HepG2 (cell line): ENCODE measurements around the gene DUSP2. TPM values are rescaled to one million over a fixed set of nuclear protein-coding genes. Genes with fewer than 3 reads are reported as not detected.

ENCODE experiments used
- ATAC-seq: fragments of 200-7000 bp; cut with Tn5 transposase; 3 replicates; pipeline ENCODE4 v1.9.1; 2020; ENCODE audit warnings: mild to moderate bottlenecking, moderate library complexity
- BruUV-seq: library from RNA; stranded (reverse); fragments of 400-500 nt; replicated peaks from 2 replicates; lab custom pipeline; 2021; lab: Mats Ljungman, UMichigan
- CTCF ChIA-PET: fragments of 300-600 bp; formaldehyde crosslinking; extraction: SDS; loops from one replicate; lab custom pipeline; 2021; ENCODE audit warnings: low total read pairs, inconsistent platforms, low intra/inter-chr PET ratio; lab: Yijun Ruan, JAX
- POLR2A ChIA-PET: fragments of 350-600 bp; sonication (Branson Sonifier 250); formaldehyde crosslinking; loops from one replicate; lab custom pipeline; 2020; ENCODE audit warnings: antibody characterized with exemption, inconsistent platforms; lab: Yijun Ruan, JAX
- DNase-seq: peaks from one replicate; pipeline ENCODE4 v3.0.0-alpha.2; 2015; ENCODE audit warnings: low spot score
- FAIRE-seq: peaks from 3 replicates; lab custom pipeline; 2011; peaks lifted over from hg19 to GRCh38; lab: Jason Lieb, UNC
- H2AFZ ChIP-seq: one replicate; pipeline ENCODE4 v1.6.1; 2011; ENCODE audit warnings: low read length, inconsistent platforms
- H3K27ac ChIP-seq: fragments of 300-600 bp; 3 replicates; pipeline ENCODE4 v1.8.0; 2011; ENCODE audit warnings: mixed run types, mild to moderate bottlenecking, mixed read lengths, low read length, inconsistent platforms; ENCODE audit not compliant: insufficient read depth; ENCODE audit errors: extremely low read length
- H3K27me3 ChIP-seq, 2 experiments: fragments of 200-600 bp in 1 of 2; 2 replicates in 1 of 2; 3 replicates in 1 of 2; pipeline versions ENCODE4 v1.6.0 to v1.8.0; 2011; ENCODE audit warnings: low read length in 2 of 2, mild to moderate bottlenecking in 2 of 2, moderate library complexity in 2 of 2, inconsistent platforms in 1 of 2; ENCODE audit not compliant: insufficient read depth in 2 of 2, control insufficient read depth in 1 of 2
- H3K36me3 ChIP-seq, 2 experiments: fragments of 200-600 bp in 1 of 2; replicated peaks in 1 of 2; 2 replicates in 1 of 2; 3 replicates in 1 of 2; pipeline versions ENCODE4 v1.5.1 to v1.8.0; 2011; ENCODE audit warnings: low read length in 2 of 2, inconsistent platforms in 1 of 2; ENCODE audit not compliant: insufficient read depth in 2 of 2, control insufficient read depth in 1 of 2
- H3K4me1 ChIP-seq: 2 replicates; pipeline ENCODE4 v1.5.1; 2012; ENCODE audit warnings: low read length, inconsistent platforms; ENCODE audit not compliant: insufficient read depth
- H3K4me2 ChIP-seq: 2 replicates; pipeline ENCODE4 v1.6.0; 2011; ENCODE audit warnings: low read depth, low read length, inconsistent platforms
- H3K4me3 ChIP-seq, 3 experiments: fragments of 200-600 bp in 1 of 3; sonication (generic), shearing (Covaris generic) in 1 of 3; replicated peaks in 1 of 3; 2 replicates each; pipeline ENCODE4 v1.5.1; 2011 to 2016; ENCODE audit warnings: low read length in 3 of 3, inconsistent platforms in 2 of 3, low read depth in 2 of 3, mild to moderate bottlenecking in 2 of 3, control low read depth in 1 of 3, mixed read lengths in 1 of 3; ENCODE audit not compliant: insufficient read depth in 1 of 3
- H3K79me2 ChIP-seq: one replicate; pipeline ENCODE4 v1.6.1; 2011; ENCODE audit warnings: low read length, inconsistent platforms; ENCODE audit not compliant: insufficient read depth
- H3K9ac ChIP-seq: 2 replicates; pipeline ENCODE4 v1.6.0; 2011; ENCODE audit warnings: mild to moderate bottlenecking, low read depth, low read length, inconsistent platforms; ENCODE audit not compliant: insufficient read depth
- H3K9me3 ChIP-seq: 2 replicates; pipeline ENCODE4 v1.5.1; 2012; ENCODE audit warnings: mild to moderate bottlenecking, low read length
- H4K20me1 ChIP-seq: 2 replicates; pipeline ENCODE4 v1.6.0; 2011; ENCODE audit warnings: inconsistent platforms, mild to moderate bottlenecking, low read length, moderate library complexity; ENCODE audit not compliant: insufficient read depth
- HNF4A ChIP-seq: sonication (generic); formaldehyde crosslinking; IDR thresholded peaks from 2 replicates; pipeline ENCODE4 v1.4.0; 2020; ENCODE audit warnings: missing genetic modification reagents
- ZNF543 ChIP-seq: sonication (generic); formaldehyde crosslinking; IDR thresholded peaks from 2 replicates; pipeline ENCODE4 v1.4.0; 2020; ENCODE audit warnings: mild to moderate bottlenecking, missing genetic modification reagents
- ZNF577 ChIP-seq: sonication (generic); formaldehyde crosslinking; IDR thresholded peaks from 2 replicates; pipeline ENCODE4 v1.4.0; 2020; ENCODE audit warnings: mild to moderate bottlenecking, low read depth, missing genetic modification reagents, borderline replicate concordance
- ZNF704 ChIP-seq: sonication (generic); formaldehyde crosslinking; IDR thresholded peaks from 2 replicates; pipeline ENCODE4 v1.8.1; 2023; ENCODE audit warnings: mild to moderate bottlenecking, inconsistent platforms, moderate library complexity, missing genetic modification reagents, borderline replicate concordance
- WGBS: methylation state at CpG from one replicate; pipeline ENCODE4 v1.1.6; 2017; ENCODE audit warnings: low lambda C conversion rate; 5-methylcytosine and 5-hydroxymethylcytosine counted together
- in situ Hi-C: cut with HindIII; loops from 2 replicates; pipeline ENCODE4 v1.10.0; 2017; ENCODE audit warnings: low pct_unique_long_range_greater_than_20kb; ENCODE audit not compliant: extremely low pct_ligation_motif_present
- intact Hi-C: fragments of 100-400 bp; cut with micrococcal nuclease; formaldehyde crosslinking; loops from one replicate; pipeline ENCODE4 v1.10.0; 2022; ENCODE audit not compliant: unreplicated experiment
- polyA plus RNA-seq, 8 experiments: library from polyadenylated mRNA; depleted of rRNA in 3 of 8; stranded (reverse) in 7 of 8; unstranded in 1 of 8; fragments of >200 nt; fragmentation: Illumina TruSeq in 4 of 8; extraction: Trizol in 4 of 8; gene quantifications; 2 replicates each; pipeline versions ENCODE4 v1.2.1 to v1.2.3, GENCODE V29; 2011 to 2016; ENCODE audit warnings: low read depth in 4 of 8, missing spikeins in 1 of 8, mixed read lengths in 1 of 8; ENCODE audit not compliant: insufficient read depth in 1 of 8
- total RNA-seq, 5 experiments: library from RNA; depleted of rRNA; stranded (reverse); fragments of >200 nt; fragmentation: Illumina TruSeq; extraction: Trizol; gene quantifications; 2 replicates each; pipeline ENCODE4 v1.2.3, GENCODE V29; 2016; ENCODE audit warnings: low read depth in 1 of 5

Gene DUSP2
- total and polyA plus RNA-seq, 2 of the 13 experiments (the other 11 are each of a cell fraction or from before 2014, with no cell fraction given): not detected

- no peak for TF ChIP-seq ZNF704
- TF ChIP-seq HNF4A (CRISPR knock-in tag): no peak
These were observed 1.3 kb downstream of the DUSP2 start (continued) for GRCh38 chr2:96143848-96144480.

GRCh38 chr2:96143231-96143847, 1.9 kb downstream of the DUSP2 start:
- no peaks in the 10 kb centered on the region for H3K79me2 ChIP-seq
- no peak for ATAC-seq
- H3K4me1 ChIP-seq: peaks cover 15% of the 10 kb centered on the region
- in situ Hi-C loops (loop anchor here (5.0 to 25.0 kb wide), 2 partner anchors 119 to 369 kb away; partner anchors contain the start of gene NEURL3), intact Hi-C loops (no loop called here)
- TF ChIP-seq ZNF543 (no peak), ZNF577 (no peak)
- peaks cover 6 to 51% of the 10 kb centered on the region in 2 experiments; a peak in 4 of 5 replicates for H3K27me3 ChIP-seq
- ChIA-PET POLR2A (no interaction called here), CTCF (no interaction called here)
- no peak overlapping the region for H2AFZ ChIP-seq
- H3K27ac ChIP-seq: no peak overlapping the region
- H3K9me3 ChIP-seq: no peaks in the 10 kb centered on the region
- no peak overlapping the region for H3K4me2 ChIP-seq
- no TSS peak for BruUV-seq
- DNase-seq: no peak
- no peak for FAIRE-seq
- H3K36me3 ChIP-seq: no peaks in the 10 kb centered on the region
- 50% methylated on average over 7 of the region's 10 CpGs for WGBS
- no peaks in the 10 kb centered on the region for H4K20me1 ChIP-seq
- no peak overlapping the region for H3K4me3 ChIP-seq
- no peak overlapping the region for H3K9ac ChIP-seq
